SH-SY5Y (cell line): ENCODE data around the gene SH3GL1.

Experiments used
- GATA2 ChIP-seq: IDR thresholded peaks from 2 replicates; pipeline ENCODE4 v1.6.1; 2011; ENCODE audit warnings: mild to moderate bottlenecking, low read depth, low read length
- GATA3 ChIP-seq: IDR thresholded peaks from 2 replicates; pipeline ENCODE4 v1.6.1; 2011; ENCODE audit warnings: low read depth, mild to moderate bottlenecking, low read length, moderate library complexity

Gene SH3GL1

GRCh38 chr19:4400135-4400936 is at the start of gene SH3GL1:
Gene SH3GL1, minus strand, starts transcription at chr19:4400547. Its CDS starts 179 bp downstream, at chr19:4400368.
- TF ChIP-seq GATA2 (no peak), GATA3 (no peak)

GRCh38 chr19:4449639-4450028 is 49.3 kb upstream of the SH3GL1 start:
- TF ChIP-seq GATA3 (no peak), GATA2 (no peak)

- TF ChIP-seq GATA2 (no peak), GATA3 (no peak)
These were observed 48.8 kb upstream of the SH3GL1 start for GRCh38 chr19:4449022-4449638.

GRCh38 chr19:4448147-4448985 is 48.0 kb upstream of the SH3GL1 start:
- TF ChIP-seq GATA3 (no peak), GATA2 (no peak)

GRCh38 chr19:4447327-4448146 is 47.2 kb upstream of the SH3GL1 start:
- TF ChIP-seq GATA2, result no peak
- TF ChIP-seq GATA3, result no peak

GRCh38 chr19:4446704-4447200 is 46.4 kb upstream of the SH3GL1 start:
- no peak for TF ChIP-seq GATA2

GRCh38 chr19:4445963-4446703 is 45.8 kb upstream of the SH3GL1 start:
- TF ChIP-seq GATA3, result no peak
- TF ChIP-seq GATA2, result no peak

GRCh38 chr19:4444765-4445741 is 44.7 kb upstream of the SH3GL1 start:
- TF ChIP-seq GATA2, result no peak
- no peak for TF ChIP-seq GATA3

- TF ChIP-seq GATA2, result no peak
- no peak for TF ChIP-seq GATA3
These were observed 43.8 kb upstream of the SH3GL1 start for GRCh38 chr19:4443966-4444764.

GRCh38 chr19:4443188-4443587 is 42.8 kb upstream of the SH3GL1 start:
- TF ChIP-seq GATA3 (no peak), GATA2 (no peak)

- TF ChIP-seq GATA2 (no peak), GATA3 (no peak)
These were observed 42.4 kb upstream of the SH3GL1 start for GRCh38 chr19:4442819-4443146.
